GM23338 (cell line): Measurements from ENCODE around the gene PROX1.

ENCODE experiments used
- CTCF ChIP-seq, 2 experiments: fragments of 200-600 bp in 1 of 2; sonication (generic) in 1 of 2; conservative IDR thresholded peaks; 2 replicates each; pipeline versions ENCODE4 v1.5.1 to v1.6.1; 2016 to 2017; ENCODE audit warnings: antibody characterized with exemption in 2 of 2, low read depth in 2 of 2, mild to moderate bottlenecking in 2 of 2, moderate library complexity in 1 of 2
- EZH2 ChIP-seq: fragments of 200-600 bp; sonication (generic); IDR thresholded peaks from one replicate; pipeline ENCODE4 v1.8.0; 2017; ENCODE audit warnings: antibody characterized with exemption, mild to moderate bottlenecking, low read depth; ENCODE audit not compliant: unreplicated experiment
- EZH2phosphoT487 ChIP-seq: fragments of 200-600 bp; sonication (generic); IDR thresholded peaks from one replicate; pipeline ENCODE4 v1.8.1; 2018; ENCODE audit warnings: antibody characterized with exemption; ENCODE audit not compliant: unreplicated experiment
- JUNB ChIP-seq: IDR thresholded peaks from one replicate; pipeline ENCODE4 v1.6.1; 2016; ENCODE audit warnings: antibody characterized with exemption; ENCODE audit not compliant: unreplicated experiment
- POLR2AphosphoS5 ChIP-seq: IDR thresholded peaks from 2 replicates; pipeline ENCODE4 v1.6.1; 2016; ENCODE audit warnings: antibody characterized with exemption, low read depth
- REST ChIP-seq: IDR thresholded peaks from one replicate; pipeline ENCODE4 v1.6.1; 2018; ENCODE audit warnings: antibody characterized with exemption; ENCODE audit not compliant: unreplicated experiment
- ZNF114 ChIP-seq: fragments of 250-450 bp; sonication (Bioruptor Pico); IDR thresholded peaks from 2 replicates; pipeline ENCODE4 v1.5.0; 2020; ENCODE audit warnings: mild to moderate bottlenecking, moderate library complexity
- TF ChIP-seq, protein P1 (sequence below): fragments of 250-450 bp; sonication (Bioruptor Pico); IDR thresholded peaks from 2 replicates; pipeline ENCODE4 v1.5.0; 2020; ENCODE audit warnings: mild to moderate bottlenecking, moderate library complexity

- TF ChIP-seq EZH2phosphoT487 (no peak), CTCF (conservative IDR thresholded peaks at IDR 0.05; ENCODE audit: low read depth in 2 of 2) (no peak), POLR2AphosphoS5 (no peak), EZH2 (no peak), ZNF114 (CRISPR knock-in tag) (no peak), REST (no peak), JUNB (no peak)
- TF ChIP-seq, protein P1, sequence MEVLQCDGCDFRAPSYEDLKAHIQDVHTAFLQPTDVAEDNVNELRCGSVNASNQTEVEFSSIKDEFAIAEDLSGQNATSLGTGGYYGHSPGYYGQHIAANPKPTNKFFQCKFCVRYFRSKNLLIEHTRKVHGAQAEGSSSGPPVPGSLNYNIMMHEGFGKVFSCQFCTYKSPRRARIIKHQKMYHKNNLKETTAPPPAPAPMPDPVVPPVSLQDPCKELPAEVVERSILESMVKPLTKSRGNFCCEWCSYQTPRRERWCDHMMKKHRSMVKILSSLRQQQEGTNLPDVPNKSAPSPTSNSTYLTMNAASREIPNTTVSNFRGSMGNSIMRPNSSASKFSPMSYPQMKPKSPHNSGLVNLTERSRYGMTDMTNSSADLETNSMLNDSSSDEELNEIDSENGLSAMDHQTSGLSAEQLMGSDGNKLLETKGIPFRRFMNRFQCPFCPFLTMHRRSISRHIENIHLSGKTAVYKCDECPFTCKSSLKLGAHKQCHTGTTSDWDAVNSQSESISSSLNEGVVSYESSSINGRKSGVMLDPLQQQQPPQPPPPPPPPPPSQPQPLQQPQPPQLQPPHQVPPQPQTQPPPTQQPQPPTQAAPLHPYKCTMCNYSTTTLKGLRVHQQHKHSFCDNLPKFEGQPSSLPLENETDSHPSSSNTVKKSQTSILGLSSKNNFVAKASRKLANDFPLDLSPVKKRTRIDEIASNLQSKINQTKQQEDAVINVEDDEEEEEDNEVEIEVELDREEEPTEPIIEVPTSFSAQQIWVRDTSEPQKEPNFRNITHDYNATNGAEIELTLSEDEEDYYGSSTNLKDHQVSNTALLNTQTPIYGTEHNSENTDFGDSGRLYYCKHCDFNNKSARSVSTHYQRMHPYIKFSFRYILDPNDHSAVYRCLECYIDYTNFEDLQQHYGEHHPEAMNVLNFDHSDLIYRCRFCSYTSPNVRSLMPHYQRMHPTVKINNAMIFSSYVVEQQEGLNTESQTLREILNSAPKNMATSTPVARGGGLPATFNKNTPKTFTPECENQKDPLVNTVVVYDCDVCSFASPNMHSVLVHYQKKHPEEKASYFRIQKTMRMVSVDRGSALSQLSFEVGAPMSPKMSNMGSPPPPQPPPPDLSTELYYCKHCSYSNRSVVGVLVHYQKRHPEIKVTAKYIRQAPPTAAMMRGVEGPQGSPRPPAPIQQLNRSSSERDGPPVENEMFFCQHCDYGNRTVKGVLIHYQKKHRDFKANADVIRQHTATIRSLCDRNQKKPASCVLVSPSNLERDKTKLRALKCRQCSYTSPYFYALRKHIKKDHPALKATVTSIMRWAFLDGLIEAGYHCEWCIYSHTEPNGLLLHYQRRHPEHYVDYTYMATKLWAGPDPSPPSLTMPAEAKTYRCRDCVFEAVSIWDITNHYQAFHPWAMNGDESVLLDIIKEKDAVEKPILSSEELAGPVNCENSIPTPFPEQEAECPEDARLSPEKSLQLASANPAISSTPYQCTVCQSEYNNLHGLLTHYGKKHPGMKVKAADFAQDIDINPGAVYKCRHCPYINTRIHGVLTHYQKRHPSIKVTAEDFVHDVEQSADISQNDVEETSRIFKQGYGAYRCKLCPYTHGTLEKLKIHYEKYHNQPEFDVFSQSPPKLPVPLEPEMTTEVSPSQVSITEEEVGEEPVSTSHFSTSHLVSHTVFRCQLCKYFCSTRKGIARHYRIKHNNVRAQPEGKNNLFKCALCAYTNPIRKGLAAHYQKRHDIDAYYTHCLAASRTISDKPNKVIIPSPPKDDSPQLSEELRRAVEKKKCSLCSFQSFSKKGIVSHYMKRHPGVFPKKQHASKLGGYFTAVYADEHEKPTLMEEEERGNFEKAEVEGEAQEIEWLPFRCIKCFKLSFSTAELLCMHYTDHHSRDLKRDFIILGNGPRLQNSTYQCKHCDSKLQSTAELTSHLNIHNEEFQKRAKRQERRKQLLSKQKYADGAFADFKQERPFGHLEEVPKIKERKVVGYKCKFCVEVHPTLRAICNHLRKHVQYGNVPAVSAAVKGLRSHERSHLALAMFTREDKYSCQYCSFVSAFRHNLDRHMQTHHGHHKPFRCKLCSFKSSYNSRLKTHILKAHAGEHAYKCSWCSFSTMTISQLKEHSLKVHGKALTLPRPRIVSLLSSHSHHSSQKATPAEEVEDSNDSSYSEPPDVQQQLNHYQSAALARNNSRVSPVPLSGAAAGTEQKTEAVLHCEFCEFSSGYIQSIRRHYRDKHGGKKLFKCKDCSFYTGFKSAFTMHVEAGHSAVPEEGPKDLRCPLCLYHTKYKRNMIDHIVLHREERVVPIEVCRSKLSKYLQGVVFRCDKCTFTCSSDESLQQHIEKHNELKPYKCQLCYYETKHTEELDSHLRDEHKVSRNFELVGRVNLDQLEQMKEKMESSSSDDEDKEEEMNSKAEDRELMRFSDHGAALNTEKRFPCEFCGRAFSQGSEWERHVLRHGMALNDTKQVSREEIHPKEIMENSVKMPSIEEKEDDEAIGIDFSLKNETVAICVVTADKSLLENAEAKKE (CRISPR knock-in tag), result no peak
These were observed 781 bp downstream of the PROX1 start for GRCh38 chr1:213988507-213989001.
